ENCODE results near the gene GTF3C5. TPM values are rescaled to one million over a fixed set of nuclear protein-coding genes. Genes with fewer than 3 reads are reported as not detected.

GTF3C5 gene, protein sequence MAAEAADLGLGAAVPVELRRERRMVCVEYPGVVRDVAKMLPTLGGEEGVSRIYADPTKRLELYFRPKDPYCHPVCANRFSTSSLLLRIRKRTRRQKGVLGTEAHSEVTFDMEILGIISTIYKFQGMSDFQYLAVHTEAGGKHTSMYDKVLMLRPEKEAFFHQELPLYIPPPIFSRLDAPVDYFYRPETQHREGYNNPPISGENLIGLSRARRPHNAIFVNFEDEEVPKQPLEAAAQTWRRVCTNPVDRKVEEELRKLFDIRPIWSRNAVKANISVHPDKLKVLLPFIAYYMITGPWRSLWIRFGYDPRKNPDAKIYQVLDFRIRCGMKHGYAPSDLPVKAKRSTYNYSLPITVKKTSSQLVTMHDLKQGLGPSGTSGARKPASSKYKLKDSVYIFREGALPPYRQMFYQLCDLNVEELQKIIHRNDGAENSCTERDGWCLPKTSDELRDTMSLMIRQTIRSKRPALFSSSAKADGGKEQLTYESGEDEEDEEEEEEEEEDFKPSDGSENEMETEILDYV
- 10 to 100 TPM; 31.0 to 52.7 (median 41.0) TPM for polyA plus RNA-seq

DNA sequence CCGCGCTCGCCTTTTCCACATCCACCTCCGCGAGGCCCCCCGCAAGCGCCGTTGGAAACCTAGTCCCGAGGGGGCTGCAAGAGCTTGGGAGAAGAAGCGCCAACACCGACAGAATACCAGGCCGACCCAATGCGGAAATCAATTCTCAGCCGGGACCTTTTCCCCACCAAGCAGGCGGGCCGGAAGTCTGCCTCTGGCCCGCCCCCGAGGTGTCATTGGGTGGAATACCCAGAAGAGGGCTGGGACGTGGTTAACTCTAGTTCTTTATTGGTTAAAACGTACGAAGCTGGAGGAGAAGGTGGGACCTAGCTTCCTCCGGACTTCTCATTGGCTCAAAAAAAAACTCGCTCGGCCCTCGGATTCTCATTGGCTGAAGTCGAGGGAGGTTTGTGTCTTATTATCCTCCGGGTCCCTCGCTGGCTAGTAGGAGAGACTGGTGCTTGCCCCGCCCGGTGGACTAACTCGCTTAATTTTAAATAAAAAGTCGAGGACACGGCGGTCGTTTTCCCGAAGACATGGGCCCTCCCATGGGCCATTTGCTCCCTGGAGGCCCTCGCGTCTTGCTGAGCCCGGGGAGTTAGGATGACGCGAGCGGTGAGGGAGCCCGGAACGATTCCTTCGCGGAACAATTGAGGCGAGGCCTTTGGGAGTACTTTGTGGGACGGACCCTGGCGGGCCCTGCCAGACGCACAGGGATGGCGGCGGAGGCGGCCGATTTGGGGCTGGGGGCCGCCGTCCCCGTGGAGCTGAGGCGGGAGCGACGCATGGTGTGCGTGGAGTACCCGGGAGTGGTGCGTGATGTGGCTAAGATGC is at the start of gene GTF3C5:
Gene GTF3C5 (plus strand): TSS at position 681 of the 813 bp plus-strand sequence. CDS start 15 bp downstream, at position 696.
- peak within 1 kb of the TSS; percentile 98 to 100 (median 99) for H3K4me3 Mint-ChIP-seq
- no peaks in the 10 kb centered on the region for H3K36me3 Mint-ChIP-seq
- peaks cover 8 to 13% (median 9%) of the 10 kb centered on the region in 3 donors for H3K27me3 Mint-ChIP-seq (ENCODE audit: low read depth in 3 of 3)
- H3K9me3 Mint-ChIP-seq = no peaks in the 10 kb centered on the region
- peaks cover 42 to 56% of the 10 kb centered on the region in 2 donors for H3K4me1 Mint-ChIP-seq
- peak within 1 kb of the TSS; percentile 96 to 99 (median 98) for H3K27ac Mint-ChIP-seq
- peak; percentile 94 to 96 (median 95) for DNase-seq

DNA sequence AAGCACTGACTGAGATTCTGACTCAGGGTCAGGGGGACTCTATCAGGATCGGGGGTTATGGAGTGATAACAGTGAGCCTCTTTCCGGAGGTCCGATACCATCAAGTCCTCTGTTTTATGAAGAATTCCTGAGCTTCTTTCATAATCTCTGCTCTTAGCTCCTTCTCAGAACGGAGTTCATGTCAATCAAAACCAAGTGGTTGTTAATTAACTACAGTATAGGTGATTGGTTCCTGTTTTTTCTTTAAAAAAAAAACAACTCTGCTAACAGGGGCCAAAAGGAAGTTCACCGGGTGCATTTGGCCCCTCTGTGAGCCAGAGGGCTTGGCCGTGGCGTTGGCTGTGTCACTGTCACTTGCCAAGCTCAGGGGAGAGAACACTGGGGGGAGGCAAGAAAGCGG is 48.3 kb upstream of the GTF3C5 start:
- no peak overlapping the region for H3K4me3 Mint-ChIP-seq
- peaks cover 3 to 10% (median 7%) of the 10 kb centered on the region in 3 donors for H3K27me3 Mint-ChIP-seq (ENCODE audit: low read depth in 3 of 3)
- H3K9me3 Mint-ChIP-seq = no peaks in the 10 kb centered on the region
- H3K4me1 Mint-ChIP-seq = peaks cover 22 to 23% of the 10 kb centered on the region in 2 donors
- H3K27ac Mint-ChIP-seq = no peak overlapping the region
- H3K36me3 Mint-ChIP-seq = no peaks in the 10 kb centered on the region
- no peak for DNase-seq

DNA sequence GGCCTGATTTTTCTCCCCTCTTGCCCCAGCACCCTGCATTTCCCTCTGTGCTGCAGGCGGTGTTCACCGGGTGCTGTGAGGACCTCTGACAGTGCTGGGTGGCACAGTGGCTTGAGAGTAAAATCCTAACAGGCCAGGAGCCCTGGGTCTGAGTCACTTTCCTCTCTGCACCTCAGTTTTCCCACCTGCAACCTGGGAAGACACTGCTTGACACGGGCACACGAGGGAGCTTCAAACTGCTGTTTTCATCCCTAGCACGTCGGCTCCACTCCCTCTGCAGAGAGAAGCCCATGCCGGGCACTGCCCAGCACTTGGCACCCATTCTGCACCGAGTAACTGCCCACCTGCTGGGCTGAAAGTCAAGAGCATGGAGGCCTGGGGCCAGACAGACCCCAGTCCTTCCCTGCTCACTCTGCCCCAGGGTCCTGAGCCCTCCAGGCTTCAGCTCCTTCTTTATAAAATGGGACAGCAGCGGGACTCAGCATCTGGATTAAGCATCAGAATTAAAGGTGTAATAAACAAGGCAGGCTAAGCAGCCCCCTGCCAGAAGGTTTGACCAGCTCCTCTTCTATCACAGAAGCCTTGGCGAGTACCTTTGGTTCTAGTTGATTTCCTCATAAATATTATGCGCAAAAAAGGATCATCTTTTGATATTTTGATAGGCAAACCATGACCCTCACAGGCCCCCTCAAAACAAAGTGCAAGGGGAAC is 47.2 kb upstream of the GTF3C5 start:
- Mint-ChIP-seq H3K27me3 (ENCODE audit: low read depth in 3 of 3) (peaks cover 2 to 8% (median 5%) of the 10 kb centered on the region in 3 donors), H3K36me3 (no peaks in the 10 kb centered on the region), H3K9me3 (no peaks in the 10 kb centered on the region), H3K4me3 (no peak overlapping the region), H3K27ac (no peak overlapping the region), H3K4me1 (peaks cover 30 to 32% of the 10 kb centered on the region in 2 donors)
- no peak for DNase-seq

DNA sequence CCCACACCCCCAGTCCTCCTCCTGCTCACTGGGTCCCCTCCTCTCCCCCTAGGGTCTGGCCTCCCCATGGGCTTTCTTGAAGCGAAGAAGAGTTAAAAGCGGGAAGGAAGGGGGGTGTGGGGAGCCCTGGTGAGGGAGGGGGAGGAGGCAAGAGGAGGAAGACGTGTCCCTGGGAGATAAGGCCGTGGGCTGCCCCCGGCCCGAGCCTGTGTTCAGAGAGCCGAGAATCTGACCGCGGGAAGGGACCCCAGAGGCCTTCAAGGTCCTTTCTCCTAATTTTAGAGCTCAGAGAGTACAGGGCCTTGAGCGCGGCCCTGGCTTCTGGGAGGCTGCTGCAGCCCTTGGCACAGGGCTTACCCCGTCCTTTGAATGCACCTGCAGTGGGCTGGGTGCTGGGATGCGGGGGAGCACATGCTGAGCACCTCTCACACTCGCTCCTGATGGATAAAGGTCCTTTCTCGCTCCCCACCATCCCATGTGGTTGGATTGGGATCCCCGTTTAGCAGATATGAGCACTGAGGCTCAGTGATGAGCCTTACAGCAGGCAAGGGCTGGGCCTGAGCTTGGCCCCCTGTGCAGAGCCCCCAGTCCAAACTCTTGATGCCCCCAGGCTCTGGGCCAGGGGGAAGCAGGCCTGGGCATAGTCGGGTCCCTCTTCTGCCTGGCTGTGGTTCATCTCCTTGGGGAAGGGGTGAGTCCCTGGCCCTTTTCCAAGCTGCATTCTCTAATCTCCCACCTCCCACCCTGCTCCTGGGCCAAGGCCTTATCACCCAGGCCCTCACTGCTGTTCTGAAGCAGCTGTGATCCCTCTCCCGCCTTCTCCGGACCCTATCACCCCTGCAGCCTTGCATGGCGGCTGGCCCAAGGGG is 46.4 kb upstream of the GTF3C5 start:
- Mint-ChIP-seq H3K4me1 (peaks cover 34 to 35% of the 10 kb centered on the region in 2 donors), H3K4me3 (no peak overlapping the region), H3K27me3 (ENCODE audit: low read depth in 3 of 3) (peaks cover 2 to 4% (median 2%) of the 10 kb centered on the region in 3 donors), H3K36me3 (no peaks in the 10 kb centered on the region), H3K9me3 (no peaks in the 10 kb centered on the region), H3K27ac (no peak overlapping the region)
- DNase-seq = no peak

DNA sequence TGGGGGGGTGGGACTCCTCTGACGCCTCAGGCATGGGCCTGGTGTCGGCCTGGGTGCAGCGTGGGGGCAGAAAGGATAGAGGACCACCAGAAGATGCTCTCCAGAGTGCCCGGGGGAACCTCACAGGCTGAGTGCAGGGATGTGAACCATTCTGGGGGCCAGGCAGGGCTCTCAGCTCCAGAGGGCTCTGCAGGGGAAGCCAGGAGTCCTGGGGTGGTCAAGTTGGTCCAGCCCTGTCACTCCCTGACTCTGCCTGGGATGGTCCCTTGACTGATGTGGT is 45.8 kb upstream of the GTF3C5 start:
- DNase-seq = no peak
- Mint-ChIP-seq H3K4me3 (no peak overlapping the region), H3K27ac (no peak overlapping the region), H3K4me1 (peaks cover 40 to 41% of the 10 kb centered on the region in 2 donors), H3K27me3 (ENCODE audit: low read depth in 3 of 3) (peaks cover 0 to 3% (median 0%) of the 10 kb centered on the region in 3 donors), H3K36me3 (no peaks in the 10 kb centered on the region), H3K9me3 (no peaks in the 10 kb centered on the region)

DNA sequence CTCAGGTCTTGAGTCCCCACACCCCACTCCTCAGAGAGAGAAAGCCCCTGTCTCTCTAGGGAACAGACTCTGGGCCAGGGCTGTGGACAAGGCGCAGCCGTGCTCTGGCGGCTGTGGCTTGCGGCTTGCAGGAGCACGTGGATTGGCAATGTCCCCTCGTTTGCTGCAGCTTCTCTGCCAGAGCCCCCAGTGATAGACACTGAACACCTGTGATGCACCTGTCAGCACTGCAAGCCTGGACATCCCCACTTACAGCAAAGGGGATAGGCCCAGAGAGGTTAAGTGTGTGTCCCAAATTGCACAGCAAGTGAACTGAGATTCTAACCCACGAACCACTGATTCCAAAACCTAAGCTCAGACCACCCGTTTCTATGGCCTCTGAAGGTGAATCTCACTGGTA is 45.3 kb upstream of the GTF3C5 start:
- H3K36me3 Mint-ChIP-seq = no peaks in the 10 kb centered on the region
- H3K4me1 Mint-ChIP-seq = peaks cover 44 to 46% of the 10 kb centered on the region in 2 donors
- H3K27ac Mint-ChIP-seq = no peak overlapping the region
- H3K27me3 Mint-ChIP-seq (ENCODE audit: low read depth in 3 of 3) = peaks cover 0 to 3% (median 0%) of the 10 kb centered on the region in 3 donors
- DNase-seq = no peak
- H3K4me3 Mint-ChIP-seq = no peak overlapping the region
- no peaks in the 10 kb centered on the region for H3K9me3 Mint-ChIP-seq

DNA sequence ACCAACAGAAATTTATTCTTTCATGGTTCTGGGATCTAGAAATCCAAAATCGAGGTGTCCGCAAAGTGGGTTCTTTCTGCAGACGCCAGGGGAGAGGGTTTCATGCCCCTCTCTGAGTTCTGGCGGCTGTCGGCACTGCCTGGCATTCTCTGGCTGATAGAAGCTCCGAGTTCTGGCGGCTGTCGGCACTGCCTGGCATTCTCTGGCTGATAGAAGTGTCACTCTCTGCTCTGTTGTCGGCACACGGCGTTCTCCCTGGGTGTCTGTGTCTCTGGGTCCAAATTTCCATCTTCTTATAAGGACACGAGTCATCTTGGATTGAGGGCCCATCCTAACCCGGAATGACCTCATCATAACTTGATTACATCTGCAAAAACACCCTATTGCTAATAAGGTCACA is 44.7 kb upstream of the GTF3C5 start:
- peaks cover 51 to 52% of the 10 kb centered on the region in 2 donors for H3K4me1 Mint-ChIP-seq
- no peak for DNase-seq
- no peaks in the 10 kb centered on the region for H3K9me3 Mint-ChIP-seq
- peaks cover 0 to 3% (median 0%) of the 10 kb centered on the region in 3 donors for H3K27me3 Mint-ChIP-seq (ENCODE audit: low read depth in 3 of 3)
- peak overlapping the region in 3 of 6 donors; percentile 8 to 32 (median 9) for H3K27ac Mint-ChIP-seq
- H3K4me3 Mint-ChIP-seq = peak overlapping the region in 1 of 5 donors; percentile 65
- H3K36me3 Mint-ChIP-seq = no peaks in the 10 kb centered on the region

DNA sequence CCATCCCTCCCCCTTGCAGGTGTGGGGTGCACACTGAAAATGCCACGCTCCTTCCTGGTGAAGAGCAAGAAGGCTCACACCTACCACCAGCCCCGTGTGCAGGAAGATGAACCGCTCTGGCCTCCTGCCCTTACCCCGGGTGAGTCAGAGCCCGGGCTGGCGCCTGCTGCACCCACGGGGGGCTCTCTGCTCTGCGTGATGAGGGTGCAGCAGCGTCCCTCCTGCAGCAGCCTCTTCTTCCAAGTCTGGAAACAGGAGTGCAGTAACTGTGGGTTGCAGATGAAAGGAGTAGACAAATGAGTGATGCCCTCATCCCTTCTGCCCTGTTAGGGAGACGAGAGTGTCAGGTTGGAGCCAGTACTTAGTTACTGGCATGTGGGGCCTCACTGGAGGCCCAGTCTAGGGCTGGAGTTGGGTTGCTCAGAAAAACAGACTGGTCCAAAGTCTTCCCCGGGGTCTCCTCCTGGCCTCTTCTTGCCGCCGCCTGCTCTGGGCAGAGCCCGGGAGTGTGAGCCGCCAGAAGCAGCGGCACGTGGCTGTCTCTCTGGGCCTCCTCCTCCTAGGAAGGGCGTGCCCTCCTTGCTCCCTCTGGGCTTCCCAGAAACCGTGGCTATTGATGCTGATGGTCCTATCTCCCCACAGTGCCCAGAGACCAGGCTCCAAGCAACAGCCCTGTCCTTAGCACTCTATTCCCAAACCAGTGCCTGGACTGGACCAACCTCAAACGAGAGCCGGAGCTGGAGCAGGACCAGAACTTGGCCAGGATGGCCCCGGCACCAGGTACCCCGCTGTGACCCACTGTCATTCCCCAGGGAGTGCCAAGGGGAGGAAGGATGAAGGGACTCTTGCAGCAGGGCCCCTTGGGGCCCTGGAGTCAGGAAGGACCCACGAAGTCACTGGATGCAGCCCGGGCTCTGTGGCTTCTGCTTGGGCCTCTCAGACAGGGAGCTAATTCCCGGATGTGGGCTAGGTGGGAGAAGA is 43.9 kb upstream of the GTF3C5 start:
- no peak for DNase-seq
- Mint-ChIP-seq H3K27me3 (ENCODE audit: low read depth in 3 of 3) (peaks cover 0 to 3% (median 2%) of the 10 kb centered on the region in 3 donors), H3K36me3 (no peaks in the 10 kb centered on the region), H3K27ac (peak overlapping the region in 2 of 6 donors; percentile 32 to 83), H3K4me1 (peaks cover 59 to 60% of the 10 kb centered on the region in 2 donors), H3K9me3 (no peaks in the 10 kb centered on the region), H3K4me3 (peak overlapping the region in 3 of 5 donors; percentile 39 to 72 (median 65))

DNA sequence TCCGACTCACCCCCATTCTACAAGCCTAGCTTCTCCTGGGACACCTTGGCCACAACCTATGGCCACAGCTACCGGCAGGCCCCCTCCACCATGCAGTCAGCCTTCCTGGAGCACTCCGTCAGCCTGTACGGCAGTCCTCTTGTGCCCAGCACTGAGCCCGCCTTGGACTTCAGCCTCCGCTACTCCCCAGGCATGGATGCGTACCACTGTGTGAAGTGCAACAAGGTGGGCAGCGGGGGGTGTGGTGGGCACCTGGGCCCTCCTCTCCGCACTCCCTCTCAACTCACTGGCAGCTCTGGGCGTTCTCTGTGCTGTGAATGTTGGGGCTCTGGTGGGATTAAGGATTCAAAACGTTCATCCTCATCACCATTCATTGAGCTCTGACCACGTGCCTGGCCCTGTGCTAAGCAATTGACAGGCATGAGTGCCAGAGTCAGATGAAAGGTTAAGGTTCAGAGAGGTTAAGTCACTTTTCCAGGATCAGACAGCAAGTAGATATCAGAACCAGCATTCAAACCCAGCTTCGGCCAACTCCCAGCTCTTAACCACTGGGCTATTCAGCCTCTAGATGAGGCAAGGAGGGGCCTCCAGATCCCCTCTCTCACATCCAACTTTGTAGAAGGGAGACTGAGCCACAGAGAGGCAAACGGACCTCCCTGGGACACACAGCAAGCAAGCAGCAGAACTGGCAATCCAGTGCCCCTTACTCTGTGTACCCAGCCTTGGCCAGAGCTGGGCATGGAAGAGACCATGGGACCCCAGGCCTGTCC is 42.4 kb upstream of the GTF3C5 start:
- Mint-ChIP-seq H3K4me1 (peaks cover 70 to 74% of the 10 kb centered on the region in 2 donors), H3K36me3 (no peaks in the 10 kb centered on the region), H3K9me3 (no peaks in the 10 kb centered on the region), H3K4me3 (peak overlapping the region in 1 of 5 donors; percentile 10), H3K27me3 (ENCODE audit: low read depth in 3 of 3) (peaks cover 2 to 4% (median 3%) of the 10 kb centered on the region in 3 donors), H3K27ac (peak overlapping the region in 1 of 6 donors; percentile 45)
- DNase-seq = no peak

DNA sequence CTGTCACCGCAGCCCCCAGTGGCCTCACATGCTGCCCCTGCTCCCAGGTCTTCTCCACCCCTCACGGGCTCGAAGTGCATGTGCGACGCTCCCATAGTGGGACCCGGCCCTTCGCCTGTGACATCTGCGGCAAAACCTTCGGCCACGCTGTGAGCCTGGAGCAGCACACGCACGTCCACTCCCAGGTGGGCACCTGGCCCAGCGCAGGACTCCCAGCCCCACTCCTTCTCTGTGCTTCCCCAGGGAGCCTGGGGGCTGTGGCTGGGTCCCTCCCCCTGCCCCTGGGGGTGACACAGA is 41.8 kb upstream of the GTF3C5 start:
- peak overlapping the region in 1 of 5 donors; percentile 3 for H3K4me3 Mint-ChIP-seq
- peaks cover 75 to 79% of the 10 kb centered on the region in 2 donors for H3K4me1 Mint-ChIP-seq
- DNase-seq = no peak
- H3K36me3 Mint-ChIP-seq = no peaks in the 10 kb centered on the region
- no peak overlapping the region for H3K27ac Mint-ChIP-seq
- H3K27me3 Mint-ChIP-seq (ENCODE audit: low read depth in 3 of 3) = peaks cover 2 to 4% (median 3%) of the 10 kb centered on the region in 3 donors
- no peaks in the 10 kb centered on the region for H3K9me3 Mint-ChIP-seq

DNA sequence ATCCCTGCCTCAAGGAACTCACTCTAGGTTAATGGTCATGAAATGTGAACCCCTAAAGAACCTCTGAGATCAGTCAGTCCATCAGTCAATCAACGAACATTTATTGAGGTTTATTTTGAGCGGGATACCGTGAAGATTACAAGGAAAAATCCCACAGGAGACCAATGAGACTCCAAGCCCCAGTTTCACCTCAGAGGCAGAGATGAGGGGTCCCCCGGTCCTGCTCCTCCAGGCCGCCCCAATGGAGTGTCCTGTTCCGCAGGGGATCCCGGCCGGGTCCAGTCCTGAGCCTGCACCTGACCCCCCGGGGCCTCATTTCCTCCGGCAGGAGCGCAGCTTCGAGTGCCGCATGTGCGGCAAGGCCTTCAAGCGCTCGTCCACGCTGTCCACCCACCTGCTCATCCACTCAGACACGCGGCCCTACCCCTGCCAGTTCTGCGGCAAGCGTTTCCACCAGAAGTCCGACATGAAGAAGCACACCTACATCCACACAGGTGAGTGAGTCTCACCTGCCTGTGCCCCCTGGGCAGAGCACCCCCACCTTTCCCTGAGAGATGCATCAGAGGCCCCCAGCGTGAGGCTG is 41.3 kb upstream of the GTF3C5 start:
- H3K27me3 Mint-ChIP-seq (ENCODE audit: low read depth in 3 of 3) = peaks cover 2 to 5% (median 3%) of the 10 kb centered on the region in 3 donors
- peak overlapping the region; percentile 3 to 60 (median 17) for H3K4me3 Mint-ChIP-seq
- peaks cover 80 to 85% of the 10 kb centered on the region in 2 donors for H3K4me1 Mint-ChIP-seq
- peak overlapping the region in 2 of 6 donors; percentile 2 to 34 for H3K27ac Mint-ChIP-seq
- no peaks in the 10 kb centered on the region for H3K36me3 Mint-ChIP-seq
- no peak for DNase-seq
- no peaks in the 10 kb centered on the region for H3K9me3 Mint-ChIP-seq
